Body of pancreas (tissue), 4 donors: ENCODE results near the gene FAM216A. TPM values are rescaled to one million over a fixed set of nuclear protein-coding genes. Genes with fewer than 3 reads are reported as not detected.
"Not testable (repeated sequence)": the region's sequence is repeated elsewhere in the genome, so short reads cannot be mapped to it uniquely, and the experiment has no call there.

Source experiments
- ATAC-seq: fragments of 150-250 bp; one replicate; pipeline ENCODE4 v1.9.1; 2016
- DNase-seq, 4 donors: peaks; one replicate each; pipeline ENCODE4 v3.0.0-alpha.2; 2019
- H3K27ac ChIP-seq, 4 donors: fragments of 200-600 bp; sonication (generic); 1 replicate in 3 of 4; 2 replicates in 1 of 4; pipeline versions ENCODE4 v1.5.1 to v1.6.1; 2016 to 2019; ENCODE audit warnings: mild to moderate bottlenecking in 1 of 4, mixed read lengths in 1 of 4, moderate library complexity in 1 of 4
- H3K27me3 ChIP-seq, 2 donors: fragments of 200-600 bp; sonication (generic); one replicate each; pipeline ENCODE4 v1.6.0; 2016; ENCODE audit warnings: mild to moderate bottlenecking in 1 of 2
- H3K36me3 ChIP-seq, 2 donors: fragments of 200-600 bp; sonication (generic); replicated peaks in 1 of 2; 2 replicates each; pipeline ENCODE4 v1.5.1; 2016; ENCODE audit warnings: low read depth in 2 of 2; ENCODE audit not compliant: insufficient read depth in 1 of 2
- H3K4me1 ChIP-seq: fragments of 200-600 bp; sonication (generic); one replicate; pipeline ENCODE4 v1.6.0; 2016
- H3K4me3 ChIP-seq, 2 donors: fragments of 200-600 bp; sonication (generic); 1 replicate in 1 of 2; 2 replicates in 1 of 2; pipeline ENCODE4 v1.5.1; 2016 to 2019
- H3K9me3 ChIP-seq, 3 donors: fragments of 200-600 bp; sonication (generic); 1 replicate in 2 of 3; 2 replicates in 1 of 3; pipeline ENCODE4 v1.5.1; 2016
- POLR2A ChIP-seq, 3 donors: fragments of 450-650 bp; IDR thresholded peaks; one replicate each; pipeline ENCODE4 v1.6.1; 2016; ENCODE audit warnings: antibody characterized with exemption in 3 of 3, mild to moderate bottlenecking in 2 of 3
- WGBS, 2 donors: methylation state at CpG; one replicate each; pipeline ENCODE4 v1.1.5; 2017; 5-methylcytosine and 5-hydroxymethylcytosine counted together
- intact Hi-C: fragments of 100-400 bp; cut with DNase I; formaldehyde crosslinking; loops from one replicate; pipeline ENCODE4 v1.15.1; 2023
- total RNA-seq, 2 donors: library from RNA; depleted of rRNA; stranded (reverse); fragments of >200 nt; gene quantifications; one replicate each; pipeline ENCODE4 v1.1.0, GENCODE V29; 2016
- TF ChIP-seq, protein P1 (sequence below), 7 experiments: fragments of 450-650 bp in 4 of 7; fragments of 200-600 bp in 3 of 7; sonication (generic) in 3 of 7; IDR thresholded peaks; one replicate each; pipeline ENCODE4 v1.5.1; 2016 to 2019; ENCODE audit warnings: antibody characterized with exemption in 7 of 7

Gene FAM216A
- total RNA-seq, 2 donors from 2014 or later: 0.99 to 2.6 TPM

GRCh38 chr12:110426406-110426805 lies 42.2 kb upstream of the FAM216A start:
- no peaks in the 10 kb centered on the region for H3K36me3 ChIP-seq
- no peak overlapping the region for H3K4me3 ChIP-seq
- no peak overlapping the region for H3K27ac ChIP-seq
- no peak for DNase-seq
- H3K4me1 ChIP-seq: no peaks in the 10 kb centered on the region
- H3K9me3 ChIP-seq: no peaks in the 10 kb centered on the region
- no peak for ATAC-seq
- intact Hi-C loops: no loop called here
- no peaks in the 10 kb centered on the region for H3K27me3 ChIP-seq
- no peak for TF ChIP-seq POLR2A (IDR thresholded peaks at IDR 0.05)
- TF ChIP-seq, protein P1, sequence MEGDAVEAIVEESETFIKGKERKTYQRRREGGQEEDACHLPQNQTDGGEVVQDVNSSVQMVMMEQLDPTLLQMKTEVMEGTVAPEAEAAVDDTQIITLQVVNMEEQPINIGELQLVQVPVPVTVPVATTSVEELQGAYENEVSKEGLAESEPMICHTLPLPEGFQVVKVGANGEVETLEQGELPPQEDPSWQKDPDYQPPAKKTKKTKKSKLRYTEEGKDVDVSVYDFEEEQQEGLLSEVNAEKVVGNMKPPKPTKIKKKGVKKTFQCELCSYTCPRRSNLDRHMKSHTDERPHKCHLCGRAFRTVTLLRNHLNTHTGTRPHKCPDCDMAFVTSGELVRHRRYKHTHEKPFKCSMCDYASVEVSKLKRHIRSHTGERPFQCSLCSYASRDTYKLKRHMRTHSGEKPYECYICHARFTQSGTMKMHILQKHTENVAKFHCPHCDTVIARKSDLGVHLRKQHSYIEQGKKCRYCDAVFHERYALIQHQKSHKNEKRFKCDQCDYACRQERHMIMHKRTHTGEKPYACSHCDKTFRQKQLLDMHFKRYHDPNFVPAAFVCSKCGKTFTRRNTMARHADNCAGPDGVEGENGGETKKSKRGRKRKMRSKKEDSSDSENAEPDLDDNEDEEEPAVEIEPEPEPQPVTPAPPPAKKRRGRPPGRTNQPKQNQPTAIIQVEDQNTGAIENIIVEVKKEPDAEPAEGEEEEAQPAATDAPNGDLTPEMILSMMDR (IDR thresholded peaks at IDR 0.05): no peak
- 28 to 34% methylated on average over 3 of the region's 3 CpGs for WGBS, 2 donors

GRCh38 chr12:110429676-110430075 lies 39.0 kb upstream of the FAM216A start:
- intact Hi-C loops: loop anchor here (2.0 kb wide), 1 partner anchor 329 kb away; no protein-coding TSS in a partner anchor
- H3K9me3 ChIP-seq, H3K36me3 ChIP-seq, H3K4me3 ChIP-seq, ATAC-seq, H3K27me3 ChIP-seq, H3K4me1 ChIP-seq, DNase-seq, H3K27ac ChIP-seq: not testable (repeated sequence)
- WGBS, 2 donors: 82 to 98% methylated on average over 10 to 15 of the region's 15 CpGs

DNA sequence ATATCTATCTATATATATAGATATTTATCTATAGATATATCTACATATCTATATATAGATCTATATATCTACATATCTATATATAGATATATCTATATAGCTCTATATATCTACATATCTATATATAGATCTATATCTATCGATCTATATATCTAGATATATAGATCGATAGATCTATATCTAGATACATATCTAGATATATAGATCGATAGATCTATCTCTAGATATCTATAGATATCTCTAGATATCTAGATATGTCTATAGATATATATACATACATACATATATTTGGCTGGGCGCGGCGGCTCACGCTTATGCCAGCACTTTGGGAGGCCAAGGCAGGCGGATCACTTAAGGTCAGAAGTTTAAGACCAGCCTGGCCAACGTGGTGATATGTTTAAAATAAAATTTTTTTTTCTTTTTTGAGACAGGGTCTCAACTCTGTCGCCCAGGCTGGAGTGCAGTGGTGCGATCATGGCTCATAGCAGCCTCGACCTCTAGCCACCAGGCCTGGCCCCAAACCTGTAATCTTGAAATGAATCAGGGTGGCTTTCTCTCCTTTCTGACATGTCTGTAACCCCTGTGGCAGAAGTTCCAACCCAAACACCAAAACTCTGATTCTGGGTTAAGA lies 36.6 kb upstream of the FAM216A start:
- H3K27ac ChIP-seq: peak overlapping the region in 2 of 4 donors; percentile 51 to 66
- DNase-seq: peak in 1 of 4 donors; percentile 28
- no peaks in the 10 kb centered on the region for H3K27me3 ChIP-seq
- intact Hi-C loops: loop anchor here (2.0 kb wide), 1 partner anchor 331 kb away; no protein-coding TSS in a partner anchor
- H3K9me3 ChIP-seq: no peaks in the 10 kb centered on the region
- H3K4me3 ChIP-seq: peak overlapping the region; percentile 36 to 43
- no peak for TF ChIP-seq POLR2A (IDR thresholded peaks at IDR 0.05)
- TF ChIP-seq, protein P1 (IDR thresholded peaks at IDR 0.05): no peak
- 69 to 75% methylated on average over 12 of the region's 12 CpGs for WGBS, 2 donors
- no peaks in the 10 kb centered on the region for H3K4me1 ChIP-seq
- peaks cover 4 to 8% of the 10 kb centered on the region in 2 donors for H3K36me3 ChIP-seq
- ATAC-seq: no peak

DNA sequence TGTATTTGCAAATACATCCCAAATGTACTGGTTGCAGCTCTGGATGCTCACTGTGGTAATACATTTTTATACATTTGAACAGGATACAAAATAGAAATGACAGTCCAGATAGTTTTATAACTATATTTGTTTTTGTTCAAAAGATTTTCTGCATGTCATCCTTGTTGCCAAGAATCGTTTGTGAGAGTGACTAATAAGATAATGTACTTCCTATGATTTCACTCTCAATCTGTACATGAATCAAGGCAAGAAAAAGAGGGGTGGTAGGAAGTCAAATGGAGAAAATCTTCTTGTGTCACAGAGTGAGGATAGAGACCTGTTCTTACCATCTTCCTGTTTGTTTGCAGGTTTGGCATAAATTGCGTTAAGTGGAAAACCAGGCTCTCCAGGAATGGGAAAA lies 32.4 kb upstream of the FAM216A start:
- intact Hi-C loops: no loop called here
- Histone ChIP-seq H3K4me1 (no peaks in the 10 kb centered on the region), H3K27ac (no peak overlapping the region), H3K36me3 (peaks cover 11 to 20% of the 10 kb centered on the region in 2 donors), H3K4me3 (no peak overlapping the region), H3K27me3 (no peaks in the 10 kb centered on the region), H3K9me3 (no peaks in the 10 kb centered on the region)
- no peak for ATAC-seq
- TF ChIP-seq, protein P1 (IDR thresholded peaks at IDR 0.05): no peak
- TF ChIP-seq POLR2A (IDR thresholded peaks at IDR 0.05): no peak
- no peak for DNase-seq
- 53 to 57% methylated on average over 2 of the region's 2 CpGs for WGBS, 2 donors

DNA sequence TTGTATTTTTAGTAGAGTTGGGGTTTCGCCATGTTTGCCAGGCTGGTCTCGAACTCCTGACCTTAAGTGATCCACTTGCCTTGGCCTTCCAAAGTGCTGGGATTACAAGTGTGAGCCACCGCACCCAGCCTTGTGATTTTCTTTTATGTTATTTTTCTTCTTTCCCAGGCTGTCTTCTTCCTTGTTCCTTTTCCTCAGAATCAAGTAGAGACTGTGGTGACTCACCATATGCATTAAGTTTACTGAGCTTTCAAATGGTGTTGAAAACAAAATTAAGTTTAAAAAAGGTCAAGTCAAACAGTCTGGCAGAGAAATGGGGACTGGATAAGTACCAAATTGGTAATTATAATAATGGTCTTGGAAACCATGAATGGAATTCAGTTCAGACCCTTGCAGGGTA lies 24.2 kb upstream of the FAM216A start:
- H3K9me3 ChIP-seq: no peaks in the 10 kb centered on the region
- TF ChIP-seq POLR2A (IDR thresholded peaks at IDR 0.05): no peak
- TF ChIP-seq, protein P1 (IDR thresholded peaks at IDR 0.05): no peak
- DNase-seq (no peak), ATAC-seq (no peak)
- peaks cover 14% of the 10 kb centered on the region for H3K4me1 ChIP-seq
- 94 to 98% methylated on average over 3 of the region's 3 CpGs for WGBS, 2 donors
- no peak overlapping the region for H3K27ac ChIP-seq
- H3K36me3 ChIP-seq: peaks cover 0 to 13% of the 10 kb centered on the region in 2 donors
- intact Hi-C loops: no loop called here
- no peaks in the 10 kb centered on the region for H3K27me3 ChIP-seq
- H3K4me3 ChIP-seq: no peak overlapping the region
